Measurements from ENCODE around the gene EGR4. TPM values are rescaled to one million over a fixed set of nuclear protein-coding genes. Genes with fewer than 3 reads are reported as not detected.

EGR4 gene
- total and polyA plus RNA-seq, 2 donors from 2014 or later = not detected

GRCh38 chr2:73253901-73254300 lies 39.4 kb downstream of the EGR4 start:
- no peaks in the 10 kb centered on the region for H3K4me1 ChIP-seq (ENCODE audit: control insufficient read depth in 2 of 3, insufficient read depth in 2 of 3, low read depth in 1 of 3, low read length in 3 of 3)
- DNase-seq (no peak), FAIRE-seq (no peak)
- TF ChIP-seq CTCF (IDR thresholded peaks at IDR 0.05; ENCODE audit: borderline replicate concordance, extremely low read depth, insufficient read depth) = no peak
- H3K4me3 ChIP-seq (ENCODE audit: low read length in 3 of 3) = no peak overlapping the region
- H3K9me3 ChIP-seq (ENCODE audit: control insufficient read depth in 2 of 3, insufficient read depth in 1 of 3, low read length in 3 of 3) = no peaks in the 10 kb centered on the region
- H3K27ac ChIP-seq (ENCODE audit: low read depth in 2 of 2, low read length in 2 of 2) = no peak overlapping the region
- intact Hi-C loops (cut with DNase I) = no loop called here
- no peak overlapping the region for H3K9ac ChIP-seq (ENCODE audit: low read length in 3 of 3)
- peaks cover 4 to 36% (median 35%) of the 10 kb centered on the region in 3 donors for H3K36me3 ChIP-seq (ENCODE audit: control insufficient read depth in 2 of 3, insufficient read depth in 3 of 3, low read length in 3 of 3)
- H3K27me3 ChIP-seq (ENCODE audit: control insufficient read depth, insufficient read depth, low read length) = no peaks in the 10 kb centered on the region

GRCh38 chr2:73253400-73253799 lies 39.9 kb downstream of the EGR4 start:
- intact Hi-C loops (cut with DNase I) = no loop called here
- H3K36me3 ChIP-seq (ENCODE audit: control insufficient read depth in 2 of 3, insufficient read depth in 3 of 3, low read length in 3 of 3) = peaks cover 4 to 41% (median 40%) of the 10 kb centered on the region in 3 donors
- FAIRE-seq (no peak), DNase-seq (no peak)
- H3K27ac ChIP-seq (ENCODE audit: low read depth in 2 of 2, low read length in 2 of 2) = no peak overlapping the region
- no peak overlapping the region for H3K4me3 ChIP-seq (ENCODE audit: low read length in 3 of 3)
- no peak overlapping the region for H3K9ac ChIP-seq (ENCODE audit: low read length in 3 of 3)
- H3K9me3 ChIP-seq (ENCODE audit: control insufficient read depth in 2 of 3, insufficient read depth in 1 of 3, low read length in 3 of 3) = no peaks in the 10 kb centered on the region
- H3K27me3 ChIP-seq (ENCODE audit: control insufficient read depth, insufficient read depth, low read length) = no peaks in the 10 kb centered on the region
- H3K4me1 ChIP-seq (ENCODE audit: control insufficient read depth in 2 of 3, insufficient read depth in 2 of 3, low read depth in 1 of 3, low read length in 3 of 3) = no peaks in the 10 kb centered on the region
- no peak for TF ChIP-seq CTCF (IDR thresholded peaks at IDR 0.05; ENCODE audit: borderline replicate concordance, extremely low read depth, insufficient read depth)

GRCh38 chr2:73252238-73253027 lies 40.9 kb downstream of the EGR4 start:
- intact Hi-C loops (cut with DNase I) = no loop called here
- TF ChIP-seq CTCF (IDR thresholded peaks at IDR 0.05; ENCODE audit: borderline replicate concordance, extremely low read depth, insufficient read depth) = no peak
- Histone ChIP-seq H3K27me3 (ENCODE audit: control insufficient read depth, insufficient read depth, low read length) (no peaks in the 10 kb centered on the region), H3K4me3 (ENCODE audit: low read length in 3 of 3) (no peak overlapping the region), H3K9ac (ENCODE audit: low read length in 3 of 3) (no peak overlapping the region), H3K4me1 (ENCODE audit: control insufficient read depth in 2 of 3, insufficient read depth in 2 of 3, low read depth in 1 of 3, low read length in 3 of 3) (no peaks in the 10 kb centered on the region), H3K9me3 (ENCODE audit: control insufficient read depth in 2 of 3, insufficient read depth in 1 of 3, low read length in 3 of 3) (no peaks in the 10 kb centered on the region), H3K36me3 (ENCODE audit: control insufficient read depth in 2 of 3, insufficient read depth in 3 of 3, low read length in 3 of 3) (peaks cover 4 to 51% (median 45%) of the 10 kb centered on the region in 3 donors), H3K27ac (ENCODE audit: low read depth in 2 of 2, low read length in 2 of 2) (no peak overlapping the region)
- FAIRE-seq (no peak), DNase-seq (no peak)
